Stimulated activated naive CD8-positive, alpha-beta T cell treated with anti-CD3 and anti-CD28 coated beads, Interleukin-15, amount 100 ng/mL, for 72 hours (primary cell): Measurements from ENCODE around the gene KLF5.

ENCODE experiments used
- ATAC-seq: fragments of 150-1000 bp; cut with Tn5 transposase; 2 replicates; pipeline ENCODE4 v1.10.0; 2021; ENCODE audit warnings: mild to moderate bottlenecking, moderate library complexity
- DNase-seq, 2 donors: peaks; one replicate each; pipeline ENCODE4 v3.0.0; 2021 to 2022
- H3K27ac Mint-ChIP-seq, 2 donors: one replicate each; pipeline ENCODE4 v1.8.0; 2022; ENCODE audit warnings: mild to moderate bottlenecking in 2 of 2, mixed read lengths in 2 of 2, moderate library complexity in 2 of 2
- H3K27me3 Mint-ChIP-seq: one replicate; pipeline ENCODE4 v1.8.0; 2022; ENCODE audit warnings: mixed read lengths
- H3K4me1 Mint-ChIP-seq: one replicate; pipeline ENCODE4 v1.8.0; 2022; ENCODE audit warnings: mild to moderate bottlenecking, mixed read lengths
- H3K4me3 Mint-ChIP-seq, 2 donors: one replicate each; pipeline ENCODE4 v1.8.0; 2022; ENCODE audit warnings: mild to moderate bottlenecking in 2 of 2, mixed read lengths in 2 of 2, moderate library complexity in 1 of 2
- H3K9me3 Mint-ChIP-seq, 2 donors: one replicate each; pipeline ENCODE4 v1.8.0; 2022; ENCODE audit warnings: mixed read lengths in 2 of 2

The KLF5 gene

GRCh38 chr13:73055813-73056564 lies 2.8 kb upstream of the KLF5 start:
- ATAC-seq, result no peak
- no peak for DNase-seq
- no peaks in the 10 kb centered on the region for H3K9me3 Mint-ChIP-seq
- H3K27ac Mint-ChIP-seq, result no peak overlapping the region
- H3K4me3 Mint-ChIP-seq, result no peak overlapping the region
- peaks cover 22% of the 10 kb centered on the region for H3K4me1 Mint-ChIP-seq
- peaks cover 37% of the 10 kb centered on the region for H3K27me3 Mint-ChIP-seq

- Mint-ChIP-seq H3K4me3 (no peak overlapping the region), H3K4me1 (peaks cover 27% of the 10 kb centered on the region), H3K27me3 (peaks cover 42% of the 10 kb centered on the region), H3K27ac (no peak overlapping the region), H3K9me3 (no peaks in the 10 kb centered on the region)
- ATAC-seq, result no peak
- no peak for DNase-seq
Observed at GRCh38 chr13:73056565-73056962, 2.2 kb upstream of the KLF5 start.

GRCh38 chr13:73057284-73058063 lies 1.3 kb upstream of the KLF5 start:
- Mint-ChIP-seq H3K4me3 (no peak overlapping the region), H3K27me3 (peaks cover 51% of the 10 kb centered on the region), H3K9me3 (no peaks in the 10 kb centered on the region), H3K27ac (no peak overlapping the region), H3K4me1 (peaks cover 27% of the 10 kb centered on the region)
- ATAC-seq, result no peak
- no peak for DNase-seq

- DNase-seq (no peak), ATAC-seq (no peak)
- no peaks in the 10 kb centered on the region for H3K9me3 Mint-ChIP-seq
- H3K4me1 Mint-ChIP-seq, result peaks cover 27% of the 10 kb centered on the region
- H3K4me3 Mint-ChIP-seq, result peak overlapping the region; percentile 84 to 98
- peaks cover 53% of the 10 kb centered on the region for H3K27me3 Mint-ChIP-seq
- no peak overlapping the region for H3K27ac Mint-ChIP-seq
Observed at GRCh38 chr13:73058064-73058313, 816 bp upstream of the KLF5 start.

GRCh38 chr13:73058432-73058735 lies 421 bp upstream of the KLF5 start:
- no peak for DNase-seq
- Mint-ChIP-seq H3K27ac (peak overlapping the region in 1 of 2 donors; percentile 23), H3K27me3 (peaks cover 53% of the 10 kb centered on the region), H3K4me3 (peak overlapping the region; percentile 84 to 98), H3K9me3 (no peaks in the 10 kb centered on the region), H3K4me1 (peaks cover 27% of the 10 kb centered on the region)
- peak; percentile 24 for ATAC-seq

GRCh38 chr13:73059460-73060250 lies 850 bp downstream of the KLF5 start:
- Mint-ChIP-seq H3K27ac (peak overlapping the region in 1 of 2 donors; percentile 74), H3K27me3 (peaks cover 53% of the 10 kb centered on the region), H3K4me1 (peaks cover 27% of the 10 kb centered on the region), H3K4me3 (peak overlapping the region; percentile 80 to 84), H3K9me3 (no peaks in the 10 kb centered on the region)
- peak; percentile 51 for ATAC-seq
- DNase-seq, result peak; percentile 5 to 39

- Mint-ChIP-seq H3K4me3 (peak overlapping the region; percentile 72 to 80), H3K27me3 (peaks cover 53% of the 10 kb centered on the region), H3K4me1 (peaks cover 27% of the 10 kb centered on the region), H3K9me3 (no peaks in the 10 kb centered on the region), H3K27ac (peak overlapping the region in 1 of 2 donors; percentile 74)
- ATAC-seq (no peak), DNase-seq (peak; percentile 2 to 10)
Observed at GRCh38 chr13:73060251-73061160, 1.7 kb downstream of the KLF5 start.

GRCh38 chr13:73061473-73061872 lies 2.7 kb downstream of the KLF5 start:
- peaks cover 45% of the 10 kb centered on the region for H3K27me3 Mint-ChIP-seq
- H3K27ac Mint-ChIP-seq, result no peak overlapping the region
- DNase-seq (no peak), ATAC-seq (no peak)
- no peaks in the 10 kb centered on the region for H3K9me3 Mint-ChIP-seq
- peaks cover 27% of the 10 kb centered on the region for H3K4me1 Mint-ChIP-seq
- H3K4me3 Mint-ChIP-seq, result no peak overlapping the region

GRCh38 chr13:73061876-73062275 lies 3.1 kb downstream of the KLF5 start:
- no peak overlapping the region for H3K27ac Mint-ChIP-seq
- ATAC-seq (no peak), DNase-seq (no peak)
- H3K4me3 Mint-ChIP-seq, result no peak overlapping the region
- peaks cover 43% of the 10 kb centered on the region for H3K27me3 Mint-ChIP-seq
- no peaks in the 10 kb centered on the region for H3K9me3 Mint-ChIP-seq
- H3K4me1 Mint-ChIP-seq, result peaks cover 27% of the 10 kb centered on the region

GRCh38 chr13:73062468-73062867 lies 3.7 kb downstream of the KLF5 start:
- H3K27ac Mint-ChIP-seq, result no peak overlapping the region
- no peaks in the 10 kb centered on the region for H3K9me3 Mint-ChIP-seq
- no peak for DNase-seq
- no peak for ATAC-seq
- peaks cover 43% of the 10 kb centered on the region for H3K27me3 Mint-ChIP-seq
- H3K4me3 Mint-ChIP-seq, result no peak overlapping the region
- peaks cover 27% of the 10 kb centered on the region for H3K4me1 Mint-ChIP-seq

- Mint-ChIP-seq H3K27ac (no peak overlapping the region), H3K9me3 (no peaks in the 10 kb centered on the region), H3K4me3 (no peak overlapping the region), H3K27me3 (peaks cover 36% of the 10 kb centered on the region), H3K4me1 (peaks cover 24% of the 10 kb centered on the region)
- DNase-seq (no peak), ATAC-seq (no peak)
Observed at GRCh38 chr13:73063166-73063565, 4.4 kb downstream of the KLF5 start.

GRCh38 chr13:73065036-73065435 lies 6.2 kb downstream of the KLF5 start:
- Mint-ChIP-seq H3K27ac (no peak overlapping the region), H3K4me1 (peaks cover 14% of the 10 kb centered on the region)

GRCh38 chr13:73065665-73066340 lies 7.0 kb downstream of the KLF5 start:
- no peak overlapping the region for H3K27ac Mint-ChIP-seq
- H3K4me1 Mint-ChIP-seq, result peaks cover 6% of the 10 kb centered on the region
- ATAC-seq, result no peak
- no peak for DNase-seq
- H3K9me3 Mint-ChIP-seq, result no peaks in the 10 kb centered on the region
- no peak overlapping the region for H3K4me3 Mint-ChIP-seq
- peaks cover 18% of the 10 kb centered on the region for H3K27me3 Mint-ChIP-seq

More at GRCh38 chr13:73065036-73065435, 6.2 kb downstream of the KLF5 start:
- no peak overlapping the region for H3K4me3 Mint-ChIP-seq
- ATAC-seq, result no peak
- peaks cover 25% of the 10 kb centered on the region for H3K27me3 Mint-ChIP-seq
- no peak for DNase-seq
- H3K9me3 Mint-ChIP-seq, result no peaks in the 10 kb centered on the region

- no peaks in the 10 kb centered on the region for H3K27me3 Mint-ChIP-seq
- no peaks in the 10 kb centered on the region for H3K9me3 Mint-ChIP-seq
- H3K4me1 Mint-ChIP-seq, result no peaks in the 10 kb centered on the region
- no peak overlapping the region for H3K4me3 Mint-ChIP-seq
- DNase-seq, result no peak
- no peak for ATAC-seq
- no peak overlapping the region for H3K27ac Mint-ChIP-seq
Observed at GRCh38 chr13:73069206-73069805, 10.5 kb downstream of the KLF5 start.
